VCaP (cell line): ENCODE data around the gene POR.

Source experiments
- H3K27ac ChIP-seq: fragments of 450-650 bp; 2 replicates; pipeline ENCODE4 v1.5.1; 2017
- TF ChIP-seq, protein P1 (sequence below): fragments of 450-650 bp; conservative IDR thresholded peaks from 2 replicates; pipeline ENCODE4 v1.5.1; 2017; ENCODE audit warnings: mild to moderate bottlenecking, moderate library complexity

POR gene

DNA sequence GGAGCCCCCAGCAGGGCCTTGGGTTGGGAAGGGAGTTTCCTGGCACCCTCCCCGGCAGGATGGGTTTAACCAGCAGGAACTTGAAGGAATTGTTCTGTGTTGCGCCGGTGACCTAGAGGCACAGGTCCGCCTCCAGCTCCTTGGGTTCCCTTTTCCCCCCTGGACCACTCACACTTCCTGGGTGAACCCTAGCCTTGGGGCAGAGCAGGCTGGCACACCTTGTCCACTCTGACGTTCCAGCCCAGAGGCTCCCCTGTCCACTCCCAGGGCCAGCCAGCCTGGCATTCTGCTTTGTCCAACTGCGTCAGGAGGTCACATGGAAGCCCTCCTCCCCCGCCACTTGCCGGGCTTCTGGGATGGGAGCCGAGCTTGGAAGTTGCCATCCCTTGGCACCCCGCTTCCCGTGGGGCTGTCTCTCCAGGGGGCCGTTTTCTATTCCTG is 53.6 kb downstream of the POR start:
- no peak overlapping the region for H3K27ac ChIP-seq

DNA sequence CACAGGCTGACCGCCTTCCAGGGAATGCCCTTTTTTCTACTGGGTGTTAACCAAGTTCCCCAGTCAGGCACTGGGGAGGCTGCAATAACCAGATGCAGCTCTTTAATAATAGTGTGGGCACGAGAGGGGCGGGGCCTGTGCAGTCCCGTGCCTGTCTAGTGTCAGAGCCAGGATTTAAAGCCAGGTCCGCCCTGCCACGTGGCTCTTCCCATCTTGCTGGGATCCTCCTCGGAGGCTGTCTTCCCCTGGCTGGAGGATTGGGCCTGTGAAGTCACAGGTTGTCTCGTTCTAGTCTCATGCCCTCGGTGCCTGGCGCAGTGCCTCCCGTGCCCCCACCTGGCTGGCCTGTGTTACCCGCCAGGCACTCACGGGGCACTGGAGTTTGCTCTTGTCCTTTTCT is 54.2 kb downstream of the POR start:
- no peak overlapping the region for H3K27ac ChIP-seq

More for the DNA sequence above, 53.6 kb downstream of the POR start:
- TF ChIP-seq, protein P1, sequence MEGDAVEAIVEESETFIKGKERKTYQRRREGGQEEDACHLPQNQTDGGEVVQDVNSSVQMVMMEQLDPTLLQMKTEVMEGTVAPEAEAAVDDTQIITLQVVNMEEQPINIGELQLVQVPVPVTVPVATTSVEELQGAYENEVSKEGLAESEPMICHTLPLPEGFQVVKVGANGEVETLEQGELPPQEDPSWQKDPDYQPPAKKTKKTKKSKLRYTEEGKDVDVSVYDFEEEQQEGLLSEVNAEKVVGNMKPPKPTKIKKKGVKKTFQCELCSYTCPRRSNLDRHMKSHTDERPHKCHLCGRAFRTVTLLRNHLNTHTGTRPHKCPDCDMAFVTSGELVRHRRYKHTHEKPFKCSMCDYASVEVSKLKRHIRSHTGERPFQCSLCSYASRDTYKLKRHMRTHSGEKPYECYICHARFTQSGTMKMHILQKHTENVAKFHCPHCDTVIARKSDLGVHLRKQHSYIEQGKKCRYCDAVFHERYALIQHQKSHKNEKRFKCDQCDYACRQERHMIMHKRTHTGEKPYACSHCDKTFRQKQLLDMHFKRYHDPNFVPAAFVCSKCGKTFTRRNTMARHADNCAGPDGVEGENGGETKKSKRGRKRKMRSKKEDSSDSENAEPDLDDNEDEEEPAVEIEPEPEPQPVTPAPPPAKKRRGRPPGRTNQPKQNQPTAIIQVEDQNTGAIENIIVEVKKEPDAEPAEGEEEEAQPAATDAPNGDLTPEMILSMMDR: no peak

DNA sequence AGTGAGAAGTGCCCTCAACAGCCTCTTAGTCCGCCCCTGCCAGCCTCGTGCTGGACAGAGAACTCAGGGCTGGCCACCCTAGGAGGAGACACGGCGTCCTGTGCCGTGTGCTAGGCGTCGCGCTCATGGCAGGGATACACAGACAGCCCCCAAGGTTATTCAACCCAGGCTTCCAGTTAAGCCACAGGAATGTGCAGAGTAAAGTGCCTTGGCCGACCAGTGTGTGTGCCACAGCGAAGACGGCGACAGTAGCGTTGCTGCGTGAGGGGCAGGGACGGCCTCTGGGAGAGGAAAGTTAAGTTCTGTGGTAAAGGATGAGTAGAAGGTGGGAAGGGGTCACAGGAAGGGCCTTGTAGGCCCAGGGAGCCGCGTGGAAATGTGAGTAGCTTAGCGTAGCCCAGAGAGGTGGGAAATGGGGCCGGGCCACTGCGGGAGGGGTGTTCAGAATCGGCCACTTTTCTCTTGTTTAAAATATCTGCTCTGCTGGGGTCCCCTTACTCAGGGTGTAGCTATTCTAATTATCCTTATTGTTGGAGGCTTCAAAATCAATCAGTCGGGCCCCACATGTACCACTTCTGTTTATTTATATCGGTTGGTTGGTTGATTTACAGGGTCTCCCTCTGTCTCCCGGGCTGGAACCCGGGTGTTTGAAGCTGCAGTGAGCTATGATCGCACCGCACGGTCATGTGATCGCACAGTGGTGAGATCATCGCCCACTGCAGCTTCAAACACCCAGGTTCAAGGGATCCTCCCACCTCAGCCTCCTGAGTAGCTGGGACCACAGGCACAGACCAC is 54.9 kb downstream of the POR start:
- TF ChIP-seq, protein P1: no peak
- H3K27ac ChIP-seq: no peak overlapping the region

More for the DNA sequence above, 54.2 kb downstream of the POR start:
- TF ChIP-seq, protein P1: no peak

DNA sequence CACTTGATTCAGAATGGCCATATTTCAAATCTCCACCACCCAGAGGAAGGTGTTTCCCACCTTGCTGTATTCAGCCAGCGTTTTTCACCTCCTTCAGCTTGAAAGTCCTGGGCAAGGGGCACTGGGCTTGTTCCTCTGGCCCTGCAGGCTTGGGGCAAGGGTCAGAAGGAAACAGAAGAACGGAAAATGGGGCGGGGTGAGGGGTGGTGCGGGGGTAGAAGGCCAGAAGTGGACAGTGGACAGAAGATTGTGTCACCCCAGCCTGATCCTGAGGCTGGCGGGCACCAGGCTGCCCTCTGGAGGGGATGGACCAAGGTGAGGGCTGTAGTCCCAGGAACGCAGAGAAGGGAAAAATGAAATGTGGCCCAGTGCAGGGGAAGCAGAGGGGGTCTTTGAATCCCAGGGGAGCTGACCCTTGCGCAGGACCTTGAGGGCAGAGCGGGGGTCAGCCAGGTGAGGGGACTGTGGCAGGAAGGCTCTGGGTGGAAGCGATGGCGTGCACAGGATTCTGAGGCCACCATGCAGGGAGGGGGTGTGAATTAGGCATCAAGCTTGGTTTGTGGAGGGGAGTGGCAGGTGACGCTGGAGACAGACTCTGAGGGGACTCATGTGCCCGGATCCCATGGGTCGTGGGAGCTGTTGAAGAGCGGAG is 56.5 kb downstream of the POR start:
- no peak overlapping the region for H3K27ac ChIP-seq
- TF ChIP-seq, protein P1: no peak

DNA sequence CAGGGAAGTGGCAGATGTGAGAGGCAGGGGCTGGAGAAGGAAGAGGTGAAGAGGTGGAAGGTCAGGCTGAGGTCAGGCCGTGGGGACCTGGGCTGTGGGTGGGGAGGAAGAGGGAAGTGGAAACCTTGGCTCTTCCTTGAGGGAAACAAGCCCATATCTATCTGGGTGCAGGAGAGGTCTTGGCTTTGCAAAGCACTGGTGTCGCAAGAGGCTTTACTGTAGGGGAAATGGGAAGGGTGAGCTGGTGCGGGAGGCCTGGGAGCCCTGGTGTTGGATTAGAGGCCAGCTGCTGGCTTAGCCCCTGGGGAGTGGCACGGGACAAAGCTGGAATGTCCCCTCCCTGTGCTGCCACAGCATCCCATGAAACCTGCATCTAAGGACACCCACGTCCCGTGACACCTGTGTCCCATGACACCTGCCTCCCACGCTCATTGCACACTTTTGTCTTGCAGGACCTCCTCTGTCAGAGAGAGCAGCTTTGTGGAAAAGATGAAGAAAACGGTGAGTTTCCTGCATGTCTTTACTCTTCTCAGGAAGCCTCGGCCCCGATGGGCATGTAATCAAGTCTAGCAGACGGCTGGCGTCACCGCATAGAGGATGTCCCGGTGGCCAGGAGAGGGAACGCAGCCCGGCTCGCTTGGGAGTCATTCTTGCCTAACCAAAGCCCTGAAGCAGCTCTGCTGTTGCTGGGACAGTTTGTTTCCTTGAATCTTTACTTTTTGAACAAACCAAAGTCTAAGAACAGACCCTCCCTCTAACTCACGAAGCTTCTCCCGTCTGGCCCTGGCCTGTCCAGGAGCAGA is 57.2 kb downstream of the POR start:
- TF ChIP-seq, protein P1: peak; percentile 50
- H3K27ac ChIP-seq: no peak overlapping the region

DNA sequence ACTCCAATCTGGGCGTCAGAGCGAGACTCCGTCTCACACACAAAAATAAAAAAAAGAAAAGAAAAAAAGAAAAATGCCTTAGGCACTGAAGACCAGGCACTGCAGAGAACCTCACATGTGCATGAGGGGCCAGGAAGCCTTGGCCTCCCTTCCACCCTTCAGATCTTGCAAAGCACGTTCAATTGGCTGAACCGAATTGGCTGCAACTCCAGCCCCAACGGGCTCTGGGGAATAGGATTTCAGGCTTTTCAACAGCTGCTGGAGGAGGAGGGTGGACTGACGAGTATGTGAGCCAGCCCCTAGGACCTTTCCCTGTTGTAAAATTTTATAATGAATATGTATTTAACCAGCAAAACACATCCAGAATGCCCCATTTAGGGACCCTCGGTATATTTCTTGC is 62.8 kb downstream of the POR start:
- TF ChIP-seq, protein P1: no peak
- no peak overlapping the region for H3K27ac ChIP-seq
